GM12891 (cell line): Measurements from ENCODE around the gene ADRA2B.

Experiments used
- DNase-seq: peaks from one replicate; pipeline ENCODE4 v3.0.0; 2011; ENCODE audit warnings: low spot score; ENCODE audit not compliant: insufficient read length
- FAIRE-seq: peaks from 2 replicates; lab custom pipeline; 2011; peaks lifted over from hg19 to GRCh38; lab: Jason Lieb, UNC
- PAX5 ChIP-seq: IDR thresholded peaks from 2 replicates; pipeline ENCODE4 v1.6.1; 2011; ENCODE audit warnings: low read length, moderate library complexity, mild to moderate bottlenecking; ENCODE audit not compliant: insufficient read depth, severe bottlenecking
- POLR2A ChIP-seq: IDR thresholded peaks from 2 replicates; pipeline ENCODE4 v1.6.1; 2011; ENCODE audit warnings: low read depth, low read length, control low read depth
- POLR2AphosphoS5 ChIP-seq: IDR thresholded peaks from 2 replicates; pipeline ENCODE4 v1.6.1; 2011; ENCODE audit warnings: low read depth, low read length, control low read depth
- POU2F2 ChIP-seq: IDR thresholded peaks from 2 replicates; pipeline ENCODE4 v1.6.1; 2011; ENCODE audit warnings: low read depth, mild to moderate bottlenecking, control low read depth, low read length, moderate library complexity
- SPI1 ChIP-seq: IDR thresholded peaks from 2 replicates; pipeline ENCODE4 v1.6.1; 2011; ENCODE audit warnings: low read depth, low read length, control low read depth
- TAF1 ChIP-seq: IDR thresholded peaks from 2 replicates; pipeline ENCODE4 v1.6.1; 2011; ENCODE audit warnings: low read depth, low read length, control low read depth

The ADRA2B gene

GRCh38 chr2:96098900-96099590 lies 17.3 kb downstream of the ADRA2B start:
- TF ChIP-seq TAF1 (no peak), SPI1 (no peak), POLR2A (no peak), POU2F2 (no peak), PAX5 (no peak), POLR2AphosphoS5 (no peak)
- DNase-seq: peak; percentile 1
- FAIRE-seq: no peak

GRCh38 chr2:96097951-96098823 lies 18.2 kb downstream of the ADRA2B start:
- no peak for TF ChIP-seq POLR2A
- TF ChIP-seq POU2F2: no peak
- TF ChIP-seq SPI1: no peak
- no peak for TF ChIP-seq PAX5
- no peak for TF ChIP-seq POLR2AphosphoS5
- TF ChIP-seq TAF1: no peak
- no peak for FAIRE-seq
- DNase-seq: no peak

- DNase-seq (no peak), FAIRE-seq (no peak)
- TF ChIP-seq POLR2AphosphoS5: no peak
- TF ChIP-seq TAF1: no peak
- TF ChIP-seq POU2F2: no peak
- TF ChIP-seq POLR2A: no peak
- no peak for TF ChIP-seq PAX5
- no peak for TF ChIP-seq SPI1
Observed at GRCh38 chr2:96097441-96097840, 18.9 kb downstream of the ADRA2B start.

GRCh38 chr2:96095116-96095636 lies 21.2 kb downstream of the ADRA2B start:
- FAIRE-seq (no peak), DNase-seq (no peak)
- TF ChIP-seq POLR2A (no peak), POLR2AphosphoS5 (no peak), TAF1 (no peak), POU2F2 (no peak), SPI1 (no peak)

GRCh38 chr2:96093528-96093927 lies 22.8 kb downstream of the ADRA2B start:
- no peak for DNase-seq
- no peak for FAIRE-seq
- TF ChIP-seq POU2F2: no peak
- TF ChIP-seq TAF1: no peak
- TF ChIP-seq SPI1: no peak
- TF ChIP-seq PAX5: no peak
- TF ChIP-seq POLR2A: no peak

- DNase-seq (no peak), FAIRE-seq (no peak)
- TF ChIP-seq POU2F2 (no peak), TAF1 (no peak)
Observed at GRCh38 chr2:96092951-96093350, 23.4 kb downstream of the ADRA2B start.

- TF ChIP-seq SPI1 (no peak), TAF1 (no peak), POLR2AphosphoS5 (no peak), PAX5 (no peak), POLR2A (no peak), POU2F2 (no peak)
- no peak for DNase-seq
- no peak for FAIRE-seq
Observed at GRCh38 chr2:96092573-96092877, 23.8 kb downstream of the ADRA2B start.

GRCh38 chr2:96091711-96092572 lies 24.4 kb downstream of the ADRA2B start:
- TF ChIP-seq PAX5 (no peak), POLR2AphosphoS5 (no peak), SPI1 (no peak), TAF1 (no peak), POLR2A (no peak), POU2F2 (no peak)
- DNase-seq: no peak
- FAIRE-seq: no peak

- DNase-seq: no peak
- FAIRE-seq: no peak
Observed at GRCh38 chr2:96091141-96091710, 25.1 kb downstream of the ADRA2B start.

More at GRCh38 chr2:96091141-96091710, 25.1 kb downstream of the ADRA2B start:
- no peak for TF ChIP-seq POLR2A
- no peak for TF ChIP-seq PAX5
- TF ChIP-seq POU2F2: no peak
- TF ChIP-seq POLR2AphosphoS5: no peak
- TF ChIP-seq SPI1: no peak
- TF ChIP-seq TAF1: no peak
